H9 (cell line): Measurements from ENCODE around the gene FAM204A. TPM values are rescaled to one million over a fixed set of nuclear protein-coding genes. Genes with fewer than 3 reads are reported as not detected.

Experiments used
- DNase-seq: peaks from one replicate; pipeline ENCODE4 v3.0.0-alpha.2; 2017
- H2AFZ ChIP-seq: one replicate; pipeline ENCODE4 v1.6.1; 2013; ENCODE audit warnings: mild to moderate bottlenecking, low read length, control low read depth, moderate library complexity
- H2AK5ac ChIP-seq: 2 replicates; pipeline ENCODE4 v1.6.1; 2013; ENCODE audit warnings: low read length, control low read depth, mixed read lengths; ENCODE audit not compliant: insufficient read length
- H2BK120ac ChIP-seq: one replicate; pipeline ENCODE4 v1.6.1; 2013; ENCODE audit warnings: low read depth, mild to moderate bottlenecking, low read length, control low read depth, inconsistent platforms; ENCODE audit not compliant: poor library complexity, severe bottlenecking
- H2BK12ac ChIP-seq: 2 replicates; pipeline ENCODE4 v1.6.1; 2013; ENCODE audit warnings: low read length, control low read depth, mixed read lengths, low read depth; ENCODE audit not compliant: insufficient read length
- H2BK15ac ChIP-seq: 2 replicates; pipeline ENCODE4 v1.6.1; 2013; ENCODE audit warnings: low read depth, low read length, control low read depth
- H2BK20ac ChIP-seq: one replicate; pipeline ENCODE4 v1.6.1; 2013; ENCODE audit warnings: low read depth, mild to moderate bottlenecking, low read length, control low read depth, inconsistent platforms; ENCODE audit not compliant: poor library complexity, severe bottlenecking
- H2BK5ac ChIP-seq: 2 replicates; pipeline ENCODE4 v1.6.1; 2013; ENCODE audit warnings: low read length, control low read depth, mixed read lengths; ENCODE audit not compliant: insufficient read length
- H3K14ac ChIP-seq: 2 replicates; pipeline ENCODE4 v1.6.1; 2013; ENCODE audit warnings: low read length, control low read depth; ENCODE audit not compliant: insufficient read depth
- H3K18ac ChIP-seq: 2 replicates; pipeline ENCODE4 v1.6.1; 2013; ENCODE audit warnings: low read depth, mild to moderate bottlenecking, mixed read lengths, low read length, control low read depth; ENCODE audit not compliant: insufficient read length
- H3K23ac ChIP-seq: 2 replicates; pipeline ENCODE4 v1.6.1; 2013; ENCODE audit warnings: low read length, control low read depth, mixed read lengths, low read depth; ENCODE audit not compliant: insufficient read length
- H3K23me2 ChIP-seq: 2 replicates; pipeline ENCODE4 v1.6.1; 2013; ENCODE audit warnings: low read depth, mild to moderate bottlenecking, mixed read lengths, low read length, control low read depth; ENCODE audit not compliant: insufficient read length, poor library complexity, severe bottlenecking
- H3K27ac ChIP-seq: 2 replicates; pipeline ENCODE4 v1.5.1; 2013; ENCODE audit warnings: low read length, control low read depth, mixed read lengths, low read depth; ENCODE audit not compliant: insufficient read length
- H3K27me3 ChIP-seq: 2 replicates; pipeline ENCODE4 v1.6.1; 2013; ENCODE audit warnings: low read length, control low read depth, inconsistent platforms; ENCODE audit not compliant: insufficient read depth
- H3K4ac ChIP-seq: 2 replicates; pipeline ENCODE4 v1.6.1; 2013; ENCODE audit warnings: low read depth, mild to moderate bottlenecking, control low read depth, inconsistent platforms, low read length, moderate library complexity
- H3K4me1 ChIP-seq: 2 replicates; pipeline ENCODE4 v1.6.1; 2013; ENCODE audit warnings: low read length, control low read depth, inconsistent platforms; ENCODE audit not compliant: insufficient read depth
- H3K4me2 ChIP-seq: 2 replicates; pipeline ENCODE4 v1.6.1; 2013; ENCODE audit warnings: low read length, control low read depth, mixed read lengths; ENCODE audit not compliant: insufficient read length, insufficient read depth
- H3K56ac ChIP-seq: 2 replicates; pipeline ENCODE4 v1.6.1; 2013; ENCODE audit warnings: low read depth, mild to moderate bottlenecking, mixed read lengths, low read length, control low read depth; ENCODE audit not compliant: insufficient read length
- H3K79me1 ChIP-seq: 2 replicates; pipeline ENCODE4 v1.6.1; 2013; ENCODE audit warnings: low read depth, mild to moderate bottlenecking, moderate library complexity, low read length, control low read depth, inconsistent platforms; ENCODE audit not compliant: insufficient read depth, poor library complexity, severe bottlenecking
- H3K79me2 ChIP-seq: 2 replicates; pipeline ENCODE4 v1.6.1; 2013; ENCODE audit warnings: low read length, control low read depth, inconsistent platforms; ENCODE audit not compliant: insufficient read depth
- H3K9ac ChIP-seq: 2 replicates; pipeline ENCODE4 v1.6.1; 2013; ENCODE audit warnings: low read length, control low read depth, mixed read lengths; ENCODE audit not compliant: insufficient read length; ENCODE audit errors: extremely low read depth
- H3K9me3 ChIP-seq: one replicate; pipeline ENCODE4 v1.6.1; 2013; ENCODE audit warnings: low read depth, low read length, inconsistent platforms; ENCODE audit not compliant: control insufficient read depth
- H3T11ph ChIP-seq: one replicate; pipeline ENCODE4 v1.6.1; 2013; ENCODE audit warnings: mild to moderate bottlenecking, low read length, control low read depth, inconsistent platforms
- H4K20me1 ChIP-seq: one replicate; pipeline ENCODE4 v1.6.1; 2013; ENCODE audit not compliant: control insufficient read depth, insufficient read length, insufficient read depth
- H4K5ac ChIP-seq: 2 replicates; pipeline ENCODE4 v1.6.1; 2013; ENCODE audit warnings: low read depth, mild to moderate bottlenecking, mixed read lengths, low read length, control low read depth; ENCODE audit not compliant: insufficient read length
- H4K8ac ChIP-seq: replicated peaks from 2 replicates; pipeline ENCODE4 v1.6.1; 2013; ENCODE audit warnings: low read length, control low read depth, mixed read lengths, low read depth; ENCODE audit not compliant: insufficient read length
- H4K91ac ChIP-seq: 2 replicates; pipeline ENCODE4 v1.6.1; 2013; ENCODE audit warnings: low read depth, mild to moderate bottlenecking, moderate library complexity, mixed read lengths, low read length, control low read depth; ENCODE audit not compliant: insufficient read length
- H3K27ac Mint-ChIP-seq, 3 experiments: 2 replicates in 2 of 3; 3 replicates in 1 of 3; pipeline ENCODE4 v1.8.0; 2020 to 2021; ENCODE audit warnings: mixed read lengths in 3 of 3, mild to moderate bottlenecking in 1 of 3, moderate library complexity in 1 of 3
- H3K27me3 Mint-ChIP-seq: 2 replicates; pipeline ENCODE4 v1.8.0; 2021; ENCODE audit warnings: low read depth, mild to moderate bottlenecking, moderate library complexity, mixed read lengths
- H3K36me3 Mint-ChIP-seq, 3 experiments: 2 replicates in 2 of 3; 3 replicates in 1 of 3; pipeline ENCODE4 v1.8.0; 2020 to 2021; ENCODE audit warnings: low read depth in 3 of 3, mixed read lengths in 3 of 3; ENCODE audit not compliant: insufficient read depth in 1 of 3
- H3K4me1 Mint-ChIP-seq, 2 experiments: 2 replicates each; pipeline ENCODE4 v1.8.0; 2020; ENCODE audit warnings: mixed read lengths in 2 of 2
- H3K4me3 Mint-ChIP-seq, 2 experiments: 2 replicates in 1 of 2; 3 replicates in 1 of 2; pipeline ENCODE4 v1.8.0; 2020 to 2021; ENCODE audit warnings: mild to moderate bottlenecking in 2 of 2, mixed read lengths in 2 of 2, moderate library complexity in 1 of 2
- H3K9me3 Mint-ChIP-seq, 2 experiments: 2 replicates in 1 of 2; 3 replicates in 1 of 2; pipeline ENCODE4 v1.8.0; 2020; ENCODE audit warnings: mild to moderate bottlenecking in 2 of 2, mixed read lengths in 2 of 2, moderate library complexity in 1 of 2
- CTCF ChIP-seq: fragments of 200-600 bp; sonication (generic); conservative IDR thresholded peaks from 3 replicates; pipeline ENCODE4 v1.8.0; 2021; ENCODE audit warnings: antibody characterized with exemption, mild to moderate bottlenecking
- WGBS: extraction: QIAGEN DNeasy Blood & Tissue Kit; methylation state at CpG from one replicate; pipeline ENCODE4 v1.1.7; 2013; ENCODE audit warnings: missing lambda C conversion rate, low lambda C conversion rate, mixed read lengths; ENCODE audit not compliant: insufficient read length; ENCODE audit errors: extremely low coverage; 5-methylcytosine and 5-hydroxymethylcytosine counted together
- total RNA-seq: library from RNA; stranded (reverse); gene quantifications from 2 replicates; pipeline ENCODE4 v1.2.1, GENCODE V29; 2021

FAM204A gene
- total RNA-seq, 1 experiment from 2014 or later = 42.5 TPM

GRCh38 chr10:118315629-118316028 lies 26.5 kb downstream of the FAM204A start:
- WGBS = no CpG with 5 or more reads among the region's 6 CpGs
- H4K8ac ChIP-seq = no peak overlapping the region

More at GRCh38 chr10:118315629-118316028, 26.5 kb downstream of the FAM204A start:
- Histone ChIP-seq H3K18ac (no peak overlapping the region), H2BK12ac (no peak overlapping the region), H3K9me3 (no peaks in the 10 kb centered on the region), H3T11ph (no peak overlapping the region), H3K79me1 (no peaks in the 10 kb centered on the region), H3K27me3 (no peaks in the 10 kb centered on the region), H3K23ac (no peak overlapping the region), H2BK15ac (no peak overlapping the region), H2BK5ac (no peak overlapping the region), H4K20me1 (no peaks in the 10 kb centered on the region), H4K91ac (no peak overlapping the region), H3K23me2 (no peaks in the 10 kb centered on the region), H2AK5ac (no peak overlapping the region), H3K56ac (no peak overlapping the region), H2BK20ac (no peak overlapping the region), H2AFZ (no peak overlapping the region), H3K4me1 (no peaks in the 10 kb centered on the region), H2BK120ac (no peak overlapping the region), H3K4me2 (no peak overlapping the region), H3K14ac (no peak overlapping the region), H3K27ac (no peak overlapping the region), H4K5ac (no peak overlapping the region), H3K9ac (no peak overlapping the region), H3K4ac (no peak overlapping the region), H3K79me2 (no peaks in the 10 kb centered on the region)
- H3K36me3 Mint-ChIP-seq = peaks cover 0 to 4% (median 3%) of the 10 kb centered on the region in 3 experiments; a peak in 3 of 7 replicates
- no peak for TF ChIP-seq CTCF
- no peak for DNase-seq
- H3K4me3 Mint-ChIP-seq = no peak overlapping the region
- no peaks in the 10 kb centered on the region for H3K9me3 Mint-ChIP-seq
- H3K27me3 Mint-ChIP-seq = no peaks in the 10 kb centered on the region
- no peak overlapping the region for H3K27ac Mint-ChIP-seq
- H3K4me1 Mint-ChIP-seq = no peaks in the 10 kb centered on the region
